HG02885 (cell line): ENCODE measurements around the gene HS6ST1.
"Not testable (repeated sequence)": the region's sequence is repeated elsewhere in the genome, so short reads cannot be mapped to it uniquely, and the experiment has no call there.

Source experiments
- ATAC-seq: cut with Tn5 transposase; IDR thresholded peaks from one replicate; pipeline ENCODE4 v1.9.1; 2021; ENCODE audit warnings: mild to moderate bottlenecking; ENCODE audit not compliant: unreplicated experiment, poor library complexity

HS6ST1 gene

DNA sequence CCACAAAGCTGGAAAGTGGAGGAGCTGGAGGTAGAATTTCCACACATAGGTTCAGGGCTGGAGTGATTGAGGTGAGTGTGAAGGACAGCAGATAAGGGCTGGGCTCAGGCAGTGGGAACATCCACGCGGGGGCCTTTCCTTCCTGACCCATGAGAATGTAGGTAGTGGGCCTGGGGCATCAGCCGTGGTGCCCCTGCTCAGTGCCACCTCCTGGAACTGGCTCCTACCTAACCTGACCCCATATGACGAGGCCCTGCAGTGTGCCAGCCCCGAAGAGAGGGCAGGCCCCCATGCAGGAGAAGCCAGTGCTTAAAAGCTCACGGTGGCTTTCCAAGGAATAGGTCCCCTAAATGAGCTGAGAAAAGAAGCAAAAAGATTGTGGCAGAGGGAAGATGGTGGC, 66.2 kb downstream of the HS6ST1 start:
- no peak for ATAC-seq

GRCh38 chr2:128252086-128252485, 66.6 kb downstream of the HS6ST1 start:
- ATAC-seq = not testable (repeated sequence)

DNA sequence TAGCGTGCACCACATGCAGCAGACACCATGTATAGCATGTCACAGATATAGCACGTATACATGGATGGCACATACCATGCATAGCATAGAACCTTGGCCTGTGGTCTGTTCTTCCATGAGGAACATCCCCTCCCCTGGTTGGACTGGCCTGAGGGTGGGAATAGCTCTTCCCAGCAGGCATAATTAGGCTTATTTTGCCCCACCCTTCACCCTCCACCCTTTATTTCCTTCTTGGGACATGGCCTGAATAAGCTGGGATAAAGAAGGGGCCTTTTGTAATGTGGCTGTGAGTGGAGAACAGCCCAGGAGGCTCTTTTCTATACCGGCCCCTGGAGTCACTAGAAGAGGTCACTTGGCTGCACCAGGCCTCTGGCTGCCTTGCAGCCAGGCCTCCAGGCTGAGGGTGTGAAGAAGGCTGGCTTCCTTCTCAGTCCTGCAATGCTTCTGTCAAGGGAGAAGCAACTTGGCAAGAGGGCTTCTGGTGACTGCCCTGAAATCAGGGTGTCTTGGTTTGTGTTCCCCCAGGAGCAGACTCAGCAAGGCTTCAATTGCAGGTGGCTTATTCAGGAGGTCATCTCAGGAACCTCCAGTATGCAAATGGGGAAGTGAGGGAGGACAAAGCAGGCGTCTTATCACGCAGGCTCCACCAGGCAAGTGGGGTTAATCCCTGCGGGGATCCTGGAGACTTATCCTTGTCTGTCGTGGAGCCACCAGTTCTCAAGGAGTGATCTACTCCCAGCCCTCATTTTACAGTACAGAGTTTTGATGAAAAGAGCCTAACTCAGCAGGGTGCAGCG, 68.2 kb downstream of the HS6ST1 start:
- ATAC-seq = no peak

DNA sequence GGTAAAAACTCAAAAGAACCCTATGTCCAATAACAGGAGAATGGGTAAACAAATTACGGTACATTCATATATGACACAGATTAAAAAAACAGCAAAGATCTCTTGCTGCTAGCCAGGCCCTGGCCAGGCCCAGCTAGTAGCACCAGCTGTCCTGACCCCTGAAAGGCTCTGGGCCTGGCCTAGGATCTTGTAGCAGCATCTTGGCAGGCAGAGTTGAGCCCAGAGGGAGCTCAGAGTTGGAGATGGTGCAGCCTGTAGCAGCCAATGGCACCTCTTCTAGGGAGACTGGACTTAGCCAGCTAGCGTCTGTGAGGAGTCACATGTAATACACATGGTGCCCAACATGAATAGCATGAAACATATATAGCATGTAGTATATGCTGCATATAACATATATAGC, 69.1 kb downstream of the HS6ST1 start:
- ATAC-seq = no peak

GRCh38 chr2:128245813-128246212, 72.9 kb downstream of the HS6ST1 start:
- no peak for ATAC-seq

DNA sequence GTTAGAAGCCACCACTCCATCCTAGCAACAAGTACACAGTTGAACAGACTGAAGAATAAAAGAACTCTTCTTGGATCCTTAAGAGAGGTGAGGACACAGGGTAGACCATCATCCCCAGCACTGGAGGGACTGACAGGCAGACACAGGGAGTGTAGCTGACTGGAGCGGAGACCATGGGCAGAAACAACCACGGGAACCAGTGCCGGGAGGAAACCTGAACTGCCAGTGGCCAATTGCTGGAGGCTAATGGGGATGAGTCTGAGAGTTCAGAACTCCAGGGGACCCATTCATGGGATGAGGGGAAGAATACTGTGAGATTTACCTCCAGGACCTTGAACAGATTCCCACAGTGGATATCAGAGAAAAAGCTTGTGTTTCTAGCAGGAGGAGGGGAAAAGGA, 76.8 kb downstream of the HS6ST1 start:
- no peak for ATAC-seq

GRCh38 chr2:128237911-128238697, 80.6 kb downstream of the HS6ST1 start:
- ATAC-seq = no peak

DNA sequence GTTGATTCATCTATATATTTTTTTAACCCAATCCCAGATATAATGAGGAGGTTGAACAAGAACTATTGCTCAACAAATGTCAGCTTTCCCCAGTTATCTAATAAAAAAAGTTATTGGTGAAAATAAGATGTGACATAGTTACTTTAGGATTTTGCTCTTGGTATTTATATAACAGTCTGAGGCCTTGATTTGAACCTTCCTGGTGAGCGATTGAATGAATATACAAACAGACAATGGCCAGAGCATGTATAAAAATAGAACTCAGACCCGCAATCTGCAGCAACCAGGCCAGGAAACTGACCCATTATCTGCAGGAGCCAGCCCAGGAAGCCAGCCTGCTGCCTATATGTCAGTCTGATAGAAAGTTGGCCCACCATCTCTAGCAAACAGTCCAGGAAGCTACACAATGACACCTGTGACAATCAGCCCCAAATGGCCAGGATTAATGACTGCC, 81.6 kb downstream of the HS6ST1 start:
- ATAC-seq = no peak

DNA sequence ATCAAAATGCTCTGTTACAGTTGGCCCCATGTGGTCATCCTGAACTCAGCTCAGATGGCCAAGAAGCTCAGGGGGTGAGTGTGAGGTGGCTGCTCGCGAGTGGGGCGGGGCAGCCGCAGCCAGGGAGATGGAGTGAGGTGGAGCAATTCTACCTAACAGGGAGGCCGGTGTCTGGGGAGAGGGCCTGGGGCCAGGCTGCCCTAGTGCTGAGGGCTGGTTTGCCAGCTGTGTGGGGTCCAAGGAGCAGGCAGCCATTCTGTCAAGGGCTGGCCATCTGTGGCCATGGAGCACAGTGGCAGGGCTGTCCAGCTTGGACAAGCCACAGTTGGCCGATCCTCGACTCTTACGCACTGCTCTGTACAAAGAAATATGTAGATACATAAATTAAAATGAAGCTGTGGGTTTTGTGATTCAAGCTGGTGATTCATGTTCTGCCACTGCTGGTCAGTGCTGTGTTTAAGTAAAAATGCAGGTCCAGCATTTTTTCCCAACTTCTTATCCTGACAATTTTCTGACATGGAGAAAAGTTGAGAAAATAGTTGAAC, 82.1 kb downstream of the HS6ST1 start:
- ATAC-seq = no peak

- no peak for ATAC-seq
Measured at GRCh38 chr2:128235581-128235980, 83.1 kb downstream of the HS6ST1 start.

DNA sequence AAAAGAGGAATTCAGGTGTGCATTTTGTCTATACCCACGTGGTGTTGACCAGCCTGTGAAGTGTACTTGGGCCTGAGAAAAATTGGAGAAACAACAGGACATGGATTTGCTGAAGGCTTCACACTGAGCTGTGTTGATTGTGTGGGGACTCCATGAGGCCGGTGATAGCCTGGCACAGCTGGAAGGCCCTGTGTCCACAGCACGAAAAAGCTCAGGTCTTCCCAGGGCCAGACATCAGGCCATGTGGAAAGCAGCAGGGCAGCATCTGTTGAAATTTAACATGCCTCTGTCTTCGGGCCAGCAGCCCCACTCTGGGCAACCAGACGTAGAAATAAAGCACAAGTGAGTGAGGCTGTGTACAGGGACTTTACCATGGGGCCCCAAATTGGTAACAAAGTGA, 84.1 kb downstream of the HS6ST1 start:
- ATAC-seq = no peak

DNA sequence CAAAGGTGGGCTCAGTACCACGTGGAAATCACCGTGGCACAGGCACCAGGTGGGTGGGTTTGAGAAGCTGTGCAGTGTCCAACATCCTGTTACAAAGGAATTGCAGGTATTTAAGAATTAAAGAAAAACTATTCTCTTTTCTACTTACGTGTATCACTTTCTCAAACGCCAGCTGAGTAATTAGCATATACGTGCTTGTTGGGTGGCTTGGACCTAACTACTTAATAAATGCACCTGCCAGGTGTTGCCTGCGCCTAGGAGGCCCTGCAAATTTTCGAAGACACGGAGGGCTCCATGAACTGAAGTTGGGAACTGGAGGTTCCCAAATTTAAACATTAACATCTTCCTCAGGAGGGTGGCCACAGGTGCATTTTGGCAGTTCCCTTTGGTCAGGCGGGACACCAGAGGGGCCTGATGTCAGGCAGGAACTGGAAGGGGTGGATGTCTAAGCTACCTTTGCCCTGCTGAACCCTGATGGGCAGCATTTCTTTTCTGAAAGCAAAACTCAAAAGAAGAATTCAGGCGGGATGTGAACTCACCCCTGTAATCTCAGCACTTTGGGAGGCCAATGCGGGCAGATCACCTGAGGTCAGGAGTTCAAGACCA, 84.8 kb downstream of the HS6ST1 start:
- no peak for ATAC-seq

DNA sequence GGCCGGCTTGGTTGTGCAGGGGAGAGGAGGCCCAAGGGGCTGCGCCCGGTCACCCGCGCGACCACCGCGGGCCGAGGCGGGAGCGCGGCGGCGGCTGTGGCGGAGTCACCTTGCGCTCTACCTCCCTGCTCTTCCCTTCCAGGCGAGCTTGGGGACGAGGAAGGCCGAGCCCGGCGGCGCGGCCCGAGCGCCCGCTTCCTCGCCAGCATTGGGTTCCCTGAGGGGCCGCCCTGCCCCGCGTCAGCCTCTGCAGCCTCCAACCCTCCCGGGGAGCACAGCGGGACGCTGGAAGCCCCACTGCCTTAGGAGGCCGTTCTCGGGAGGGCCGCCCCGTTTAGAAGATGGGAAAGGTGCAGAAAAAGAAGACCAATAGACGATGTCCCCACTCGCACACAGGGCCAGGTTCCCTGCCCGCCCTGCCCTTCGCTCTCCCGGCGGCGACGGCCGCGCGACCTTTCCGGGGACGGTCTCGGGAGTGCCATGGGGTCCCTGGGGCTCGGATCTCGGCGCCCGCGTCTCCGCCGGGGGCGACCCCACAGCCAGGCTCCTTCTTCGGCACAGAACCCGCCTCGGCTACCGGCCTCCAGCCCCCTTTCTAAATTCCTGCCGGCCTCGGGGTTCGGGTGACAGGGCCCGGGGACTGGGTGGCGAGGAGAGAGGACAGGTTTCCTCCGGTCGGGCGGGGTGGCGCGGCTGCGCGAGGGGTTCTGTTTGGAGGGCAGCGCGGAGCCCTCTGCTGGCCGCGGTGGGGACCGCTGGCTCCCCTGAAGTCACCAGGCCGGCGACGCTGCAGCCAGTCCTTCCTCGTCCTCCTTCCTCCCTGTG, 85.5 kb downstream of the HS6ST1 start:
- peak; percentile 99 for ATAC-seq

DNA sequence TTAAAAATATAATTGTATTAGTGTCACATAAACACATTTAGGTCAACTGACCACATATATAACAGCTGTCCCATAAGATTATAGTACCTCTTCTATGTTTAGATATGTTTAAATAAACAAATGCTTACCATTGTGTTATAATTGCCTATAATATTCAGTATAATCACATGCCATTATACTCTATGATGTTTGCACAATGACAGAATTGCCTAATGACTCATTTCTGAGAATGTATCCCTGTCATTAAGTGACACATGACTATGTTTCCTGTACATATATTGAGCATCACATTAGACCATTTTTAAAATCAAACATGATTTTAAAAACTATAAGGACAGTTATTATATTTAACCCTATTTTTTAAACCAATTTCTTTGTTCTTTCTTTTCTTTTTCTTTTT, 89.8 kb downstream of the HS6ST1 start:
- no peak for ATAC-seq

DNA sequence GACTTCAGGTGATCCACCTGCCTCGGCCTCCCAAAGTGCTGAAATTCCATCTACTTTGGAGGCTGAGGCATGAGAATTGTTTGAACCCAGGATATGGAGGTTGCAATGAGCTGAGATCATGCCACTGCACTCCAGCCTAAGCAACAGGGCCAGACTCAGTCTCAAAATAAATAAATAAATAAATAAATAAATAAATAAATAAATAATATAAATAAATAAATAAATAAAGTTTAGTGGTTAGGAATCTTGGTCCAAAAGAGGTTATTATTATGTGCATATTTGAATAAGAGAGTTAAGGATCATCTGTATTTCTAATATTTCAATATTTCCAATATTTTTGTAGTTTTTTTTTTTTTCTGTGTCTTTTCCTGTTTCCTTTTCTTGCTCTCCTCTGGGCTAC, 90.8 kb downstream of the HS6ST1 start:
- no peak for ATAC-seq

DNA sequence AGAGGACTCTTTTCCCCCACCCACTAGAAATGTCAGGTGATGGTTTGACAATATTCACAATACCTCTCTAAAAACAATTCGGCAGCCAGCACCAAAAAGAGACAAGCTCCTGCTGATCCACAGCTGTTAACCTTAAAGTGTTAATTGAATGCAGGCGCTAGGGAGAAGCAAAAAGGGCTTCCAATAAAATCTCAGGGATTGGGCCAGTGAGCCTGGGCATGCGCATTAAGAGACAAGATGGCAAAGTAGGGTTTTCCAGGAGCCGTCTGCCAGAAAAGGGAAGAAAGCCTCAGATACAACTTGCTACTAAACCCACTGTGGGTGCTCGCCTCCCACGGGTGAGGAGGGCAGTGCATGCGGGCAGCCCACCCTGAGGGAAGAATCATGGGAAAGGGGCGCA, 98.8 kb downstream of the HS6ST1 start:
- ATAC-seq = no peak

DNA sequence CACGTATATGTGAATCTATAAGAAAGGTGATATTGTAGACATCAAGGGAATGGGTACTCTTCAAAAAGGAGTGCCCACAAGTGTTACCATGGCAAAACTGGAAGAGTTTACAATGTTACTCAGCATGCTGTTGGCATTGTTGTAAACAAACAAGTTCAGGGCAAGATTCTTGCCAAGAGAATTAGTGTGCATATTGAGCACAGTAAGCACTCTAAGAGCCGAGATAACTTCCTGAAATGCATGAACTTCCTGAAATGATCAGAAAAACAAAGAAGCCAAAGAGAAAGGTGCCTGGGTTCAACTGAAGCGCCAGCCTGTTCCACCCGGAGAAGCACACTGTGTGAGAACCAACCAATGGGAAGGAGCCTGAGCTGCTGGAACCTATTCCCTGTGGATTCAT, 101.0 kb downstream of the HS6ST1 start:
- no peak for ATAC-seq

GRCh38 chr2:128215897-128216642, 102.6 kb downstream of the HS6ST1 start:
- no peak for ATAC-seq
